MM.1S (cell line): ENCODE data around the gene PXN.

ENCODE experiments used
- DNase-seq: peaks from one replicate; pipeline ENCODE4 v3.0.0-alpha.2; 2015
- H2AFZ ChIP-seq: fragments of 300-600 bp; sonication (generic); 2 replicates; pipeline ENCODE4 v1.6.0; 2016; ENCODE audit warnings: antibody characterized with exemption, low read length
- H3F3A ChIP-seq: fragments of 300-600 bp; sonication (generic); 2 replicates; pipeline ENCODE4 v1.6.1; 2016; ENCODE audit warnings: mild to moderate bottlenecking, antibody characterized with exemption, low read length, moderate library complexity, mixed read lengths; ENCODE audit not compliant: insufficient read depth
- H3K27ac ChIP-seq: fragments of 300-600 bp; sonication (generic); 2 replicates; pipeline ENCODE4 v1.5.1; 2016; ENCODE audit warnings: mild to moderate bottlenecking, low read length
- H3K27me3 ChIP-seq: fragments of 300-600 bp; sonication (generic); replicated peaks from 2 replicates; pipeline ENCODE4 v1.6.0; 2016; ENCODE audit warnings: low read length; ENCODE audit not compliant: insufficient read depth
- H3K36me3 ChIP-seq: fragments of 300-600 bp; sonication (generic); replicated peaks from 2 replicates; pipeline ENCODE4 v1.6.1; 2016; ENCODE audit warnings: mild to moderate bottlenecking, low read length, mixed read lengths; ENCODE audit not compliant: insufficient read depth
- H3K4me1 ChIP-seq: fragments of 300-600 bp; sonication (generic); 2 replicates; pipeline ENCODE4 v1.6.1; 2016; ENCODE audit warnings: low read length, mixed read lengths
- H3K4me2 ChIP-seq: fragments of 300-600 bp; sonication (generic); 2 replicates; pipeline ENCODE4 v1.6.0; 2016; ENCODE audit warnings: low read depth, low read length
- H3K4me3 ChIP-seq: fragments of 300-600 bp; sonication (generic); 2 replicates; pipeline ENCODE4 v1.5.1; 2016; ENCODE audit warnings: low read length, mixed read lengths
- H3K79me2 ChIP-seq: fragments of 300-600 bp; sonication (generic); 2 replicates; pipeline ENCODE4 v1.6.1; 2016; ENCODE audit warnings: mixed run types, low read length, mixed read lengths
- H3K9ac ChIP-seq: fragments of 300-600 bp; sonication (generic); 2 replicates; pipeline ENCODE4 v1.6.1; 2016; ENCODE audit warnings: low read length, mixed read lengths
- H3K9me2 ChIP-seq: fragments of 300-600 bp; sonication (generic); replicated peaks from 2 replicates; pipeline ENCODE4 v1.6.1; 2016; ENCODE audit warnings: mild to moderate bottlenecking, low read length, mixed read lengths; ENCODE audit not compliant: insufficient read depth
- H3K9me3 ChIP-seq: fragments of 300-600 bp; sonication (generic); replicated peaks from 2 replicates; pipeline ENCODE4 v1.6.1; 2016; ENCODE audit warnings: mild to moderate bottlenecking, low read length, mixed read lengths; ENCODE audit not compliant: insufficient read depth
- H4K20me1 ChIP-seq: fragments of 300-600 bp; sonication (generic); 2 replicates; pipeline ENCODE4 v1.6.1; 2016; ENCODE audit warnings: mild to moderate bottlenecking, low read length, moderate library complexity, mixed read lengths; ENCODE audit not compliant: insufficient read depth
- EZH2 ChIP-seq: fragments of 300-600 bp; sonication (generic); optimal IDR thresholded peaks from 2 replicates; pipeline ENCODE3; 2017; ENCODE audit warnings: low read depth, mild to moderate bottlenecking, antibody characterized with exemption, low read length, mixed read lengths
- EZH2phosphoT487 ChIP-seq: fragments of 300-600 bp; sonication (generic); IDR thresholded peaks from 2 replicates; pipeline ENCODE4 v1.6.1; 2018; ENCODE audit warnings: antibody characterized with exemption, low read length
- TF ChIP-seq, protein P1 (sequence below): fragments of 300-600 bp; sonication (generic); IDR thresholded peaks from 2 replicates; pipeline ENCODE4 v1.5.1; 2016; ENCODE audit warnings: antibody characterized with exemption, low read length, mixed read lengths

The PXN gene

DNA sequence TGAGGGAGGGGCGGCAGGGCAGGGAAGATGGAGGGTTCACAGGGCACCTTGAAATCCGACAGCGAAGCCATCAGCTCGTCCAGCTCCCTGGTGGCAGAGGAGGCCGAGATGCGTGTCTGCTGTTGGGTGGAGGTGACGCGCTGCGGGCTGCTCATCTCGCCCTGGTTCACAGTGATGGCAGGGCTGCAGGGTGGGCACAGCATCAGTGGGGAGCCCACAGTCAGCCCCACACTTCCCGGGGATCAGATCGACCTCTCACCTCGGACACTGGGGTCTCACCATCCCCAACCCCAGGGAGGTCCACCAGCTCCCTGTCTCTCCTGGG is 44.0 kb downstream of the PXN start:
- Histone ChIP-seq H4K20me1 (no peaks in the 10 kb centered on the region), H3K9me3 (no peaks in the 10 kb centered on the region), H3F3A (peaks cover 5% of the 10 kb centered on the region; the same call in 1 of the 2 replicates), H3K4me3 (no peak overlapping the region), H3K36me3 (no peaks in the 10 kb centered on the region), H3K27me3 (no peaks in the 10 kb centered on the region), H3K4me2 (no peak overlapping the region), H3K27ac (no peak overlapping the region), H3K4me1 (peaks cover 9% of the 10 kb centered on the region), H3K9ac (no peak overlapping the region), H3K79me2 (peaks cover 5% of the 10 kb centered on the region; the same call in 1 of the 2 replicates), H2AFZ (no peak overlapping the region), H3K9me2 (no peaks in the 10 kb centered on the region)
- no peak for DNase-seq
- TF ChIP-seq, protein P1, sequence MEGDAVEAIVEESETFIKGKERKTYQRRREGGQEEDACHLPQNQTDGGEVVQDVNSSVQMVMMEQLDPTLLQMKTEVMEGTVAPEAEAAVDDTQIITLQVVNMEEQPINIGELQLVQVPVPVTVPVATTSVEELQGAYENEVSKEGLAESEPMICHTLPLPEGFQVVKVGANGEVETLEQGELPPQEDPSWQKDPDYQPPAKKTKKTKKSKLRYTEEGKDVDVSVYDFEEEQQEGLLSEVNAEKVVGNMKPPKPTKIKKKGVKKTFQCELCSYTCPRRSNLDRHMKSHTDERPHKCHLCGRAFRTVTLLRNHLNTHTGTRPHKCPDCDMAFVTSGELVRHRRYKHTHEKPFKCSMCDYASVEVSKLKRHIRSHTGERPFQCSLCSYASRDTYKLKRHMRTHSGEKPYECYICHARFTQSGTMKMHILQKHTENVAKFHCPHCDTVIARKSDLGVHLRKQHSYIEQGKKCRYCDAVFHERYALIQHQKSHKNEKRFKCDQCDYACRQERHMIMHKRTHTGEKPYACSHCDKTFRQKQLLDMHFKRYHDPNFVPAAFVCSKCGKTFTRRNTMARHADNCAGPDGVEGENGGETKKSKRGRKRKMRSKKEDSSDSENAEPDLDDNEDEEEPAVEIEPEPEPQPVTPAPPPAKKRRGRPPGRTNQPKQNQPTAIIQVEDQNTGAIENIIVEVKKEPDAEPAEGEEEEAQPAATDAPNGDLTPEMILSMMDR: no peak
- TF ChIP-seq EZH2: no peak
- TF ChIP-seq EZH2phosphoT487: no peak

DNA sequence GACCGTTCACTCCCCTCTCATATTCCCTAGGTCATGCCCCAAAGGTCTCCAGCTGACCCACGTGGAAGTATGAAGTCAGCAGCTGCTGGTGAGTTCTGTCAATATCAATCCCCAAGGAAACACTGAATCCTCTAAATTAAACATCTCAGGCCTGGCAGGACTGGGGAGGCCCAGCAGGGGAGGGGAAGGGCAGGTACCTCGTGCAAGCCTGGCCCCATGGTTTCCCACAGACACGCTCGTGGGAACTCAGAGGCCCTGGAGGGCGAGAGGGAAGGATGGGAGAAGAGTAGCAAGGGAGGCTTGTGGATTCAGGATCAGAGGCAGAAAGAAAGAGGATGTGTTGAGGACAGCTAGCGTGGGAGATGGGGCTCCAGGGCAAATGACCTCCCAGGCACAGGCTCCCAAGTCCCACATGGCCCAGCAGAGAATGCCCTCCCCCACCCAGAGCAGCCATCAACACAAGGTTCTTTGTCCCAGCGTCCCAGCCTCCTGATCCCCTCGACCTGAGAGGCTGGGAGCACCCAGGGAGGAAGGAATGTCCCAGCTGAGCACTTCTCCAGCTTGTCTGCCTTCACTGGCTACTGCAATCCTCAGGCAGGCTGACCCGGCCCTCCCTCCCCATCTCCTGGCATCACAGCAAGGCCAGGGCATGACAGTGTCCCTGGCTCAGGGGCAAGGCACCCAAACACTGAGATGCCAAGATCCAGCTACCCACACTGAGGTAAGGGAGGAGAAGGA is 44.5 kb downstream of the PXN start:
- Histone ChIP-seq H3K79me2 (peaks cover 5% of the 10 kb centered on the region; the same call in 1 of the 2 replicates), H3K4me2 (no peak overlapping the region), H3K27me3 (no peaks in the 10 kb centered on the region), H4K20me1 (no peaks in the 10 kb centered on the region), H3K36me3 (no peaks in the 10 kb centered on the region), H3F3A (no peaks in the 10 kb centered on the region), H3K27ac (no peak overlapping the region), H3K4me1 (peaks cover 3% of the 10 kb centered on the region), H3K9ac (no peak overlapping the region), H3K9me3 (no peaks in the 10 kb centered on the region), H3K9me2 (no peaks in the 10 kb centered on the region), H3K4me3 (no peak overlapping the region), H2AFZ (no peak overlapping the region)
- TF ChIP-seq EZH2: no peak
- no peak for TF ChIP-seq EZH2phosphoT487
- TF ChIP-seq, protein P1: no peak
- DNase-seq: no peak

DNA sequence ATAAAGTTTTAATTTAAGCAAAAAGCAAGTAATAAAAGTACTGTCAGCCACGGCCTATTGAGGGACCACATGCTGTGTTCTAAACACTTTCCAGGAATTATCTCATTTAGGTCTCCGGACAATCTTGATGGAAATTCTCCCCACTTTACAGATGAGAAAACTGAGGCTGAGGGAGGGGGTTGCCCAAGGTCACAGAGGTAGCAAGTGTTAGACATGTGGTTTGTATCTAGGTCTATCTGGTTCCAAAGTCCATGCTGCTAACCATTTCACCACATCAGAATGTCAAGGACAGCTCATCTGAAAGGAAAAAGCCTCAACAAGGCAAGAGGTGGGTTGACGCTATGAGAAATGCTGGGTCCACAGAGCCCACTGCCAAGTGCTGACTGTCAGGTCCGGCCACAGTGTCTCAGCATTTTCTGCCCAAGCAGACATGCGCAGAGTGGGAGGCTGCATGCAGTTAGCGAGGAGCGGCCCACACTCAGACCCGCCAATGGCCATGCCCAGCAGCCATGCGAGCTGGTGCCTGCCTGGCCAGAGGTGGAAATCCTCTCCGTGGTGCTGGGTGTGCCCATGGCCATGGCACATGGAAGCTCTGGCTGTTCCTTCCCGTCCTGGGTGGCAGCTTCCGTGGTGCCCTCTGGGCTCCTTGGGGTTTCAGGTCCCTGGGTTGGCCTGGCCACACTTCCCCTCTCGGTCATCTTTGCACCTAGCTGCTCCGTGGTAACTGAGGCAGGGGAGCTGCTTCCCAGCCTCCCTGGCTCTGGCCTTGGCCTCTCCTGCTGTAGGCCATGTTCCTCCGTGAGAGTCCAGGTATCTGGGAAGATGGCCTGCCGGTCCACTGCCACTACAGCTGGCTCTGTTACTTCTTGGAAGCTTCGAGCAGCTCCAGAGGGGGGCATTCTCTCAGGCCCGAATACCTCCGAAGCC is 46.6 kb downstream of the PXN start:
- H3K4me1 ChIP-seq: no peaks in the 10 kb centered on the region
- H3K79me2 ChIP-seq: no peaks in the 10 kb centered on the region
- H4K20me1 ChIP-seq: no peaks in the 10 kb centered on the region
- no peaks in the 10 kb centered on the region for H3K9me3 ChIP-seq
- no peak overlapping the region for H3K27ac ChIP-seq
- H3K36me3 ChIP-seq: no peaks in the 10 kb centered on the region
- no peak overlapping the region for H3K9ac ChIP-seq
- no peak overlapping the region for H3K4me2 ChIP-seq
- H3K9me2 ChIP-seq: no peaks in the 10 kb centered on the region
- no peak overlapping the region for H2AFZ ChIP-seq
- no peak for DNase-seq
- TF ChIP-seq EZH2phosphoT487 (no peak), EZH2 (no peak)
- TF ChIP-seq, protein P1: no peak
- H3F3A ChIP-seq: no peaks in the 10 kb centered on the region
- no peak overlapping the region for H3K4me3 ChIP-seq
- no peaks in the 10 kb centered on the region for H3K27me3 ChIP-seq
